Neuronal stem cell (in vitro differentiated cells): ENCODE results near the gene RNASE12.

Source experiments
- DNase-seq: peaks from one replicate; pipeline ENCODE4 v3.0.0-alpha.2; 2013; ENCODE audit warnings: low spot score
- H2AFZ ChIP-seq: one replicate; pipeline ENCODE4 v1.6.1; 2013; ENCODE audit warnings: mild to moderate bottlenecking, low read length, inconsistent platforms
- H2AK5ac ChIP-seq: 2 replicates; pipeline ENCODE4 v1.6.1; 2013; ENCODE audit warnings: low read depth, mild to moderate bottlenecking, inconsistent platforms, low read length, moderate library complexity, mixed read lengths
- H2BK120ac ChIP-seq: 2 replicates; pipeline ENCODE4 v1.6.1; 2013; ENCODE audit warnings: low read depth, mild to moderate bottlenecking, inconsistent platforms, low read length, moderate library complexity, mixed read lengths
- H2BK12ac ChIP-seq: one replicate; pipeline ENCODE4 v1.6.1; 2013; ENCODE audit warnings: low read length, inconsistent platforms
- H2BK15ac ChIP-seq: 2 replicates; pipeline ENCODE4 v1.6.1; 2013; ENCODE audit warnings: mild to moderate bottlenecking, low read length, inconsistent platforms, mixed read lengths
- H2BK5ac ChIP-seq: one replicate; pipeline ENCODE4 v1.6.1; 2013; ENCODE audit warnings: inconsistent platforms, mild to moderate bottlenecking, low read length, moderate library complexity
- H3K14ac ChIP-seq: one replicate; pipeline ENCODE4 v1.6.1; 2013; ENCODE audit warnings: low read length, inconsistent platforms
- H3K18ac ChIP-seq: 2 replicates; pipeline ENCODE4 v1.6.1; 2013; ENCODE audit warnings: low read length, inconsistent platforms
- H3K23ac ChIP-seq: 2 replicates; pipeline ENCODE4 v1.6.1; 2013; ENCODE audit warnings: low read depth, mild to moderate bottlenecking, mixed read lengths, low read length, inconsistent platforms; ENCODE audit not compliant: poor library complexity
- H3K27ac ChIP-seq: replicated peaks from 3 replicates; pipeline ENCODE4 v1.5.1; 2013; ENCODE audit warnings: low read length, inconsistent platforms
- H3K27me3 ChIP-seq, 3 experiments: 2 replicates each; pipeline ENCODE4 v1.6.1; 2013; ENCODE audit warnings: low read length in 3 of 3, mild to moderate bottlenecking in 2 of 3, inconsistent platforms in 1 of 3, low read depth in 1 of 3, mixed read lengths in 1 of 3, moderate library complexity in 1 of 3; ENCODE audit not compliant: control insufficient read depth in 3 of 3, insufficient read depth in 3 of 3
- H3K36me3 ChIP-seq, 2 donors: replicated peaks in 1 of 2; 2 replicates each; pipeline ENCODE4 v1.6.1; 2013; ENCODE audit warnings: low read length in 2 of 2; ENCODE audit not compliant: control insufficient read depth in 2 of 2, insufficient read depth in 2 of 2
- H3K4ac ChIP-seq: 2 replicates; pipeline ENCODE4 v1.6.1; 2013; ENCODE audit warnings: inconsistent platforms, mild to moderate bottlenecking, low read length, moderate library complexity
- H3K4me1 ChIP-seq, 2 donors: 1 replicate in 1 of 2; 2 replicates in 1 of 2; pipeline ENCODE4 v1.6.1; 2013; ENCODE audit warnings: low read length in 2 of 2, low read depth in 1 of 2; ENCODE audit not compliant: control insufficient read depth in 2 of 2, insufficient read depth in 1 of 2
- H3K4me2 ChIP-seq: one replicate; pipeline ENCODE4 v1.6.1; 2013; ENCODE audit warnings: mild to moderate bottlenecking, low read length, inconsistent platforms; ENCODE audit not compliant: insufficient read depth, poor library complexity, severe bottlenecking
- H3K4me3 ChIP-seq, 2 donors: 2 replicates each; pipeline ENCODE4 v1.5.1; 2013; ENCODE audit warnings: low read length in 2 of 2, mild to moderate bottlenecking in 2 of 2, inconsistent platforms in 1 of 2, moderate library complexity in 1 of 2
- H3K79me1 ChIP-seq: one replicate; pipeline ENCODE4 v1.6.1; 2013; ENCODE audit warnings: low read depth, mild to moderate bottlenecking, inconsistent platforms, low read length, moderate library complexity
- H3K9ac ChIP-seq: one replicate; pipeline ENCODE4 v1.6.1; 2013; ENCODE audit warnings: mild to moderate bottlenecking, low read depth, low read length, inconsistent platforms; ENCODE audit not compliant: poor library complexity
- H3K9me3 ChIP-seq, 2 donors: replicated peaks in 1 of 2; 2 replicates each; pipeline versions ENCODE3 to v1.6.1; 2013; ENCODE audit warnings: low read length in 2 of 2, mild to moderate bottlenecking in 2 of 2, inconsistent platforms in 1 of 2, low read depth in 1 of 2, mixed read lengths in 1 of 2, moderate library complexity in 1 of 2; ENCODE audit not compliant: control insufficient read depth in 2 of 2, insufficient read depth in 1 of 2
- H4K8ac ChIP-seq: one replicate; pipeline ENCODE4 v1.6.1; 2013; ENCODE audit warnings: low read depth, mild to moderate bottlenecking, inconsistent platforms, low read length, moderate library complexity
- H4K91ac ChIP-seq: one replicate; pipeline ENCODE4 v1.6.1; 2013; ENCODE audit warnings: low read length, low read depth, mild to moderate bottlenecking, inconsistent platforms; ENCODE audit not compliant: poor library complexity
- WGBS, 2 donors: extraction: QIAGEN DNeasy Blood & Tissue Kit; methylation state at CpG; one replicate each; pipeline ENCODE4 v1.1.7; 2013; ENCODE audit warnings: missing lambda C conversion rate in 2 of 2, mixed read lengths in 1 of 2; ENCODE audit not compliant: insufficient read length in 2 of 2, insufficient replicate concordance in 1 of 2; ENCODE audit errors: extremely low coverage in 2 of 2; 5-methylcytosine and 5-hydroxymethylcytosine counted together

The RNASE12 gene

DNA sequence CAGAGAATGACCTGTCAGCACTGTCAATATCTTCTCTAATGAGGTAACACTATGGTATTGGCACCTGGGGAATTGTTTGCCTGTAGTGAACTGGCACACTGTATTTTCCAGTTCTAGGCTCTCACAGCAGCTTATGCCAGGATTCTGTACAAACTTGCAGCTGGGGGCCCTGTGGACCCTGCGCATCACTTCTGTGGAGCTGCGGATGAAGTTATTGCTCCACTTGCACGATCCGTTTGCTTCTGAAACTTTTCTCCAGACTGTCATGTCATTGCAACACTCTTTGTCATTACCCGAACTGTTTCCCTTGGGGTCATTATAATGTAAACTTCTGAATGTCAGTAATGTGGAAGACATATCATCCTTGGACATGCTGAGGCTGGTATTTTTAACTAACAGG lies 7.3 kb downstream of the RNASE12 start:
- no peak overlapping the region for H3K4ac ChIP-seq
- DNase-seq, result no peak
- no peak overlapping the region for H2AFZ ChIP-seq
- H3K23ac ChIP-seq, result no peak overlapping the region
- H2AK5ac ChIP-seq, result no peak overlapping the region
- no peak overlapping the region for H2BK12ac ChIP-seq
- H3K4me2 ChIP-seq, result no peak overlapping the region
- H2BK15ac ChIP-seq, result no peak overlapping the region
- H3K27me3 ChIP-seq, result peaks cover 0 to 10% (median 0%) of the 10 kb centered on the region in 3 experiments
- H2BK5ac ChIP-seq, result no peak overlapping the region
- no peaks in the 10 kb centered on the region for H3K79me1 ChIP-seq
- no peak overlapping the region for H4K91ac ChIP-seq
- H3K9ac ChIP-seq, result no peak overlapping the region
- H2BK120ac ChIP-seq, result no peak overlapping the region
- H4K8ac ChIP-seq, result no peak overlapping the region
- no peak overlapping the region for H3K27ac ChIP-seq
- no peaks in the 10 kb centered on the region for H3K36me3 ChIP-seq
- H3K9me3 ChIP-seq, result no peaks in the 10 kb centered on the region
- H3K18ac ChIP-seq, result no peak overlapping the region
- no peak overlapping the region for H3K14ac ChIP-seq
- H3K4me1 ChIP-seq, result peaks cover 0 to 8% of the 10 kb centered on the region in 2 donors
- peak overlapping the region in 1 of 2 donors; percentile 41 for H3K4me3 ChIP-seq
- no CpG with 5 or more reads among the region's 5 CpGs for WGBS, 2 donors

DNA sequence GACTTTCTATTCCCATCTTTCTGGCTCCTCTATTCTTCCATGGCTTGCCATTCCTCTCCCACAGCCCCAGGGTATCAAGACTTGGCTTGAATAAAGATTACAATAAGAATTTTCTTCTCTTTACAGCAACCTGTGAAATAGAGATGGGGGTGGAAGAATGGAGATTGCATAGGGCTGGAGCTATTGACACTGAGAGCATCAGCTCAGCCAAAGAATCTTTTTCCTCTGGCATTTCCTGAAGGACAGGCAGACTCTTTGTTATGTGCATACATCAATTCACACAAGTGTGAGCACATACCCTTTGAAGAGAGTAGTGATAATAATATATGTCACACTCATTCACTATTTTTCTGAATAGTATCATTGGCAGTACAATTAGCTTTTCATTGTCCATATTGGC lies 8.0 kb downstream of the RNASE12 start:
- no peak for DNase-seq
- Histone ChIP-seq H2BK5ac (no peak overlapping the region), H3K9me3 (no peaks in the 10 kb centered on the region), H2BK12ac (no peak overlapping the region), H3K27me3 (peaks cover 0 to 10% (median 0%) of the 10 kb centered on the region in 3 experiments), H4K8ac (no peak overlapping the region), H3K36me3 (no peaks in the 10 kb centered on the region), H3K23ac (no peak overlapping the region), H3K4me1 (peaks cover 0 to 14% of the 10 kb centered on the region in 2 donors), H4K91ac (no peak overlapping the region), H3K4me2 (no peak overlapping the region), H3K4ac (no peak overlapping the region), H3K18ac (no peak overlapping the region), H2AFZ (no peak overlapping the region), H3K9ac (no peak overlapping the region), H3K27ac (no peak overlapping the region), H3K4me3 (no peak overlapping the region), H2BK15ac (no peak overlapping the region), H2BK120ac (no peak overlapping the region), H3K79me1 (no peaks in the 10 kb centered on the region), H3K14ac (no peak overlapping the region), H2AK5ac (no peak overlapping the region)

DNA sequence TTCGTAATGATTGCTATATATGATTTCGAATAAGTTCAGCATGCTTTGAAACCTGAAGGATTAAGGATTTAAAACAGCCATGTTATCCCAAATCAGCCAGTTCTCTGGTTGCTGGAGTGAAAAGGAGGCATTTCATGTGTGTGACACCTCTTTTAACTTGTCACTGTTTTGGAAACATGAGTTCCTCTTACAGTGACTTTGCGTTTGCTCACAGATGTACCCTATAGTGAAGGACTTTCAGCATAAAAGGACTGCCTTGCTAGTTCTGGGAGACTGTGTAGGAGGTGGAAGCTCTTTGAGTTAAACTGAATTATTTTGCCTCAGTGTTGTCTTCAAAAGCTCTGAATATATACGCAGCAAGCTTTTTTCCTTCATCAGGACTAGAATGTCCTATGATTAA lies 10.9 kb downstream of the RNASE12 start:
- no peak overlapping the region for H2BK120ac ChIP-seq
- H3K9ac ChIP-seq, result no peak overlapping the region
- no peak overlapping the region for H2AK5ac ChIP-seq
- no peak for DNase-seq
- no peak overlapping the region for H2BK5ac ChIP-seq
- no peak overlapping the region for H4K8ac ChIP-seq
- no peak overlapping the region for H3K23ac ChIP-seq
- H4K91ac ChIP-seq, result no peak overlapping the region
- no peaks in the 10 kb centered on the region for H3K79me1 ChIP-seq
- no peak overlapping the region for H3K4me3 ChIP-seq
- H2BK12ac ChIP-seq, result no peak overlapping the region
- H3K27ac ChIP-seq, result no peak overlapping the region
- no peak overlapping the region for H3K18ac ChIP-seq
- no CpG with 5 or more reads among the region's 4 CpGs for WGBS, 2 donors
- no peak overlapping the region for H2BK15ac ChIP-seq
- no peaks in the 10 kb centered on the region for H3K36me3 ChIP-seq
- no peak overlapping the region for H3K4me2 ChIP-seq
- H3K27me3 ChIP-seq, result peaks cover 0 to 10% (median 0%) of the 10 kb centered on the region in 3 experiments
- no peak overlapping the region for H3K4ac ChIP-seq
- no peak overlapping the region for H3K14ac ChIP-seq
- peaks cover 0 to 12% of the 10 kb centered on the region in 2 donors for H3K4me1 ChIP-seq
- H2AFZ ChIP-seq, result no peak overlapping the region
- H3K9me3 ChIP-seq, result no peaks in the 10 kb centered on the region

DNA sequence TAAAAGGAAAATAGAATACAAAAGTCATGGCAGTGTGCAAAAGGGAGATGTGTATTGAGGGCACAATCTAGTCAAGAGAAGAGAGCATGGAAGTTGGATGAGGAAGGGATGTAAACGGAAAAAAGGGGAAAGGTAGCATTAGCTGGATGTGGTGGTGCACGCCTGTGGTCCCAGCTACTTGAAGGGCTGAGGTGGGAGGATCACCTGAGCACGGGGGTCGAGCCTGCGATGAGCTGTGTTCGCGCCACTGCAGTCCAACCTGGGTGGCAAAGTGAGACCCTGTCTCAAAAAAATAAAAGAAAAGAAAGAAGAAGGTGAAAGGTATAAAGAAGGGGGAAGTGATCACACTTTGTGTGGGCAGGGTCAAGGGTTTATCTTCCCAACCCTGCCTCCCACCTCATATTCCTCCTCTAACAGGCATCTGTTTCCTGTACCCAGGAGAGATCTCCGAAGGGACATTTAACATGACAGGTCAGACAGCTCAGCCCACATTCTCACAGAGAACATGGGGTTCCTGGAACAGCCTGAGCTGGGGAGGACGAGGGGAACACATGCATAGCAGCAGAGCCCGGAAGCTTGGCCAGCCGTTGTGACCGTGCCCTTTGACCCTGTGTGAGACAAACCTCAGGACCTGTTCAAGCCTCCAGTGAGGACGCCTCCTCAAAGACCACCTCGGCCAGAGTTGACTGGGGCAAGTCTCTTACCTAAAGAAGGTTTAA lies 12.2 kb downstream of the RNASE12 start:
- H3K4ac ChIP-seq, result no peak overlapping the region
- WGBS, 2 donors, result no CpG with 5 or more reads among the region's 14 CpGs
- no peak overlapping the region for H3K4me3 ChIP-seq
- H3K14ac ChIP-seq, result no peak overlapping the region
- H3K23ac ChIP-seq, result no peak overlapping the region
- no peak overlapping the region for H3K27ac ChIP-seq
- H2BK5ac ChIP-seq, result no peak overlapping the region
- no peak overlapping the region for H4K91ac ChIP-seq
- no peak for DNase-seq
- no peaks in the 10 kb centered on the region for H3K9me3 ChIP-seq
- no peaks in the 10 kb centered on the region for H3K79me1 ChIP-seq
- H2BK120ac ChIP-seq, result no peak overlapping the region
- H2BK12ac ChIP-seq, result no peak overlapping the region
- H4K8ac ChIP-seq, result no peak overlapping the region
- H2AFZ ChIP-seq, result no peak overlapping the region
- H3K4me1 ChIP-seq, result peaks cover 0 to 12% of the 10 kb centered on the region in 2 donors
- no peak overlapping the region for H3K4me2 ChIP-seq
- no peak overlapping the region for H2AK5ac ChIP-seq
- H3K18ac ChIP-seq, result peak overlapping the region; percentile 49
- H3K27me3 ChIP-seq, result peaks cover 0 to 10% (median 0%) of the 10 kb centered on the region in 3 experiments
- no peaks in the 10 kb centered on the region for H3K36me3 ChIP-seq
- no peak overlapping the region for H2BK15ac ChIP-seq
- H3K9ac ChIP-seq, result no peak overlapping the region
